ENCODE measurements around the gene ZNF22.

GRCh38 chr10:44971935-44972757 lies 28.6 kb upstream of the ZNF22 start:
- TF ChIP-seq CHD1 (IDR thresholded peaks at IDR 0.05; ENCODE audit: low read depth, low read length) (no peak), CEBPB (IDR thresholded peaks at IDR 0.05; ENCODE audit: low read depth, low read length) (no peak), USF2 (IDR thresholded peaks at IDR 0.05; ENCODE audit: low read depth, low read length) (no peak), CTCF (conservative IDR thresholded peaks at IDR 0.05; ENCODE audit: low read depth, low read length) (no peak), POLR2A (IDR thresholded peaks at IDR 0.05; ENCODE audit: low read depth, low read length) (no peak), MAZ (IDR thresholded peaks at IDR 0.05; ENCODE audit: borderline replicate concordance, low read depth, low read length) (no peak)

All from IMR-90 (cell line).